OCI-LY7 (cell line): ENCODE data around the gene CDK14. TPM values are rescaled to one million over a fixed set of nuclear protein-coding genes. Genes with fewer than 3 reads are reported as not detected.

Experiments used
- BruUV-seq: library from RNA; stranded (reverse); fragments of 400-500 nt; replicated peaks from 2 replicates; lab custom pipeline; 2021; lab: Mats Ljungman, UMichigan
- CTCF ChIA-PET: fragments of 300-600 bp; sonication (Branson Sonifier 250); formaldehyde crosslinking; loops from one replicate; lab custom pipeline; 2022; ENCODE audit warnings: antibody characterized with exemption; ENCODE audit not compliant: unreplicated experiment; lab: Charles Lee
- POLR2A ChIA-PET: fragments of 300-600 bp; sonication (Branson Sonifier 250); formaldehyde crosslinking; loops from one replicate; lab custom pipeline; 2022; ENCODE audit warnings: antibody characterized with exemption; lab: Charles Lee
- DNase-seq: peaks from one replicate; pipeline ENCODE4 v3.0.0-alpha.2; 2015; ENCODE audit warnings: low spot score
- H2AFZ ChIP-seq: fragments of 200-600 bp; sonication (generic), shearing (Covaris generic); 2 replicates; pipeline ENCODE4 v1.6.1; 2014; ENCODE audit warnings: mild to moderate bottlenecking, antibody characterized with exemption, low read length, moderate library complexity
- H3K27ac ChIP-seq: fragments of 200-600 bp; sonication (generic); 2 replicates; pipeline ENCODE4 v1.5.1; 2014; ENCODE audit warnings: mixed run types, low read depth, mild to moderate bottlenecking, moderate library complexity, low read length, inconsistent platforms; ENCODE audit not compliant: poor library complexity, severe bottlenecking
- H3K36me3 ChIP-seq: fragments of 200-600 bp; sonication (generic); 2 replicates; pipeline ENCODE4 v1.6.1; 2014; ENCODE audit warnings: mild to moderate bottlenecking, antibody characterized with exemption, low read length, moderate library complexity, mixed read lengths; ENCODE audit not compliant: insufficient read depth
- H3K4me1 ChIP-seq: fragments of 200-600 bp; sonication (generic); 2 replicates; pipeline ENCODE4 v1.5.1; 2014; ENCODE audit warnings: mild to moderate bottlenecking, low read length; ENCODE audit not compliant: insufficient read depth, poor library complexity, severe bottlenecking
- H3K4me2 ChIP-seq: fragments of 200-600 bp; sonication (generic); 2 replicates; pipeline ENCODE4 v1.6.1; 2014; ENCODE audit warnings: mild to moderate bottlenecking, low read length
- H3K4me3 ChIP-seq: fragments of 200-600 bp; sonication (generic); 2 replicates; pipeline ENCODE4 v1.5.1; 2014; ENCODE audit warnings: mild to moderate bottlenecking, low read depth, low read length; ENCODE audit not compliant: poor library complexity, severe bottlenecking
- H3K79me2 ChIP-seq: fragments of 200-600 bp; sonication (generic); 2 replicates; pipeline ENCODE4 v1.6.1; 2016; ENCODE audit warnings: low read depth, mild to moderate bottlenecking, low read length, moderate library complexity, mixed read lengths; ENCODE audit not compliant: insufficient read depth
- H3K9me2 ChIP-seq: fragments of 200-600 bp; sonication (generic); 2 replicates; pipeline ENCODE4 v1.6.1; 2016; ENCODE audit warnings: mild to moderate bottlenecking, low read length, mixed read lengths; ENCODE audit not compliant: insufficient read depth
- H3K9me3 ChIP-seq: fragments of 200-600 bp; sonication (generic); 2 replicates; pipeline ENCODE4 v1.6.1; 2014; ENCODE audit warnings: mild to moderate bottlenecking, mixed run types, low read length, mixed read lengths
- H4K20me1 ChIP-seq: fragments of 200-600 bp; sonication (generic); 2 replicates; pipeline ENCODE4 v1.6.1; 2014; ENCODE audit warnings: mild to moderate bottlenecking, antibody characterized with exemption, low read length, moderate library complexity, mixed read lengths; ENCODE audit not compliant: insufficient read depth
- EZH2phosphoT487 ChIP-seq: fragments of 200-600 bp; sonication (generic); IDR thresholded peaks from 2 replicates; pipeline ENCODE4 v1.6.1; 2018; ENCODE audit warnings: low read depth, borderline replicate concordance, mild to moderate bottlenecking, mixed run types, antibody characterized with exemption, low read length, moderate library complexity, mixed read lengths
- intact Hi-C: fragments of 100-400 bp; cut with micrococcal nuclease; formaldehyde crosslinking; loops from one replicate; pipeline ENCODE4 v1.10.0; 2022; ENCODE audit not compliant: unreplicated experiment
- total RNA-seq, 2 experiments: library from RNA; depleted of rRNA in 1 of 2; stranded (reverse); fragments of >200 nt in 1 of 2; shearing (Covaris generic) in 1 of 2; gene quantifications; 2 replicates each; pipeline ENCODE4 v1.2.3, GENCODE V29; 2014 to 2022
- TF ChIP-seq, protein P1 (sequence below): fragments of 200-600 bp; sonication (generic); conservative IDR thresholded peaks from 2 replicates; pipeline ENCODE4 v1.5.1; 2014; ENCODE audit warnings: mild to moderate bottlenecking, antibody characterized with exemption, low read length, moderate library complexity, mixed read lengths

CDK14 gene
- total RNA-seq, 2 experiments from 2014 or later = 90.7 to 111 TPM

DNA sequence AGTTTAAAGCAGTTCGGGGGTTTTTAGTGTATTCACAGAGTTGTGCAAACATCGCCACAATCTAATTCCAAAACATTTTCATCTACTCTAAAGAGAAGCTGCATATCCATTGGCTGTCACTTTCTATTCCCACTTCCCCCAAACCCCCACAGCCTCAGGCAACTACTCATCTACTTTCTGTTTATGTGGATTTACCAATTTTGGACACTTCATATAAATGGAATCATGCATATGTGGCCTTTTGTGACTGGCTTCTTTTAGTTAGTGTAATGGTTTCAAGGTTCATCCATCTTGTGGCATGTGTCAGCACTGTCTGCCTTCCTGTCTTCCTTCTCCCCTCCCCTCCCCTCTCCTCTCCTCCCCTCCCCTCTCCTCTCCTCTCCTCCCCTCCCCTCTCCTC lies 589.6 kb downstream of the CDK14 start:
- no peak for DNase-seq
- Histone ChIP-seq H4K20me1 (no peaks in the 10 kb centered on the region; the same call in 1 of the 2 replicates), H3K4me3 (no peak overlapping the region), H3K79me2 (no peaks in the 10 kb centered on the region), H3K4me2 (no peak overlapping the region), H3K4me1 (no peaks in the 10 kb centered on the region), H2AFZ (no peak overlapping the region), H3K27ac (no peak overlapping the region), H3K9me2 (no peaks in the 10 kb centered on the region), H3K36me3 (no peaks in the 10 kb centered on the region), H3K9me3 (no peaks in the 10 kb centered on the region)
- TF ChIP-seq, protein P1, sequence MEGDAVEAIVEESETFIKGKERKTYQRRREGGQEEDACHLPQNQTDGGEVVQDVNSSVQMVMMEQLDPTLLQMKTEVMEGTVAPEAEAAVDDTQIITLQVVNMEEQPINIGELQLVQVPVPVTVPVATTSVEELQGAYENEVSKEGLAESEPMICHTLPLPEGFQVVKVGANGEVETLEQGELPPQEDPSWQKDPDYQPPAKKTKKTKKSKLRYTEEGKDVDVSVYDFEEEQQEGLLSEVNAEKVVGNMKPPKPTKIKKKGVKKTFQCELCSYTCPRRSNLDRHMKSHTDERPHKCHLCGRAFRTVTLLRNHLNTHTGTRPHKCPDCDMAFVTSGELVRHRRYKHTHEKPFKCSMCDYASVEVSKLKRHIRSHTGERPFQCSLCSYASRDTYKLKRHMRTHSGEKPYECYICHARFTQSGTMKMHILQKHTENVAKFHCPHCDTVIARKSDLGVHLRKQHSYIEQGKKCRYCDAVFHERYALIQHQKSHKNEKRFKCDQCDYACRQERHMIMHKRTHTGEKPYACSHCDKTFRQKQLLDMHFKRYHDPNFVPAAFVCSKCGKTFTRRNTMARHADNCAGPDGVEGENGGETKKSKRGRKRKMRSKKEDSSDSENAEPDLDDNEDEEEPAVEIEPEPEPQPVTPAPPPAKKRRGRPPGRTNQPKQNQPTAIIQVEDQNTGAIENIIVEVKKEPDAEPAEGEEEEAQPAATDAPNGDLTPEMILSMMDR = no peak
- no peak for TF ChIP-seq EZH2phosphoT487
- ChIA-PET POLR2A (interaction anchor here (1.0 kb wide), 1 partner anchor 10 kb away, joined by 3 read pairs; no protein-coding TSS in a partner anchor), CTCF (no interaction called here)
- intact Hi-C loops = no loop called here
- no TSS peak for BruUV-seq

DNA sequence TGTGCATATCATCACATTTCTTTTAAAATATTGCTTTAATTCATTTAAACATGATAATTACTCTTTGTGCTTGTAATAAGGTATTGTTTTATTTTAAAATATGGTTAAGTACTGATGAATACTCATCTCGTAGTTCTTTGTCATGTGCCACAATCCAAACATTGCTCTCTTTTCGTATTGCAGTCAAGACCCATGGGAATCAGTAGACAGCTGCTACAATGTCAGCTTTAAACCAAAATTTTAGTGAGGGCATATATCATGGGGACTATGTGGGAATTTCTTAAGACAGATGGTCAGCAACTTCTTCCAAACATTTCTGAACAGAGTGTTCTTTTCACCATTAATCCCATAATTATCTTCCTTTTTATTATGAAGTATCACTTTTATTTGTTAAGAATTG lies 590.9 kb downstream of the CDK14 start:
- no peaks in the 10 kb centered on the region for H3K9me3 ChIP-seq
- no peaks in the 10 kb centered on the region; the same call in 1 of the 2 replicates for H4K20me1 ChIP-seq
- TF ChIP-seq, protein P1 = no peak
- no peak for TF ChIP-seq EZH2phosphoT487
- no peak overlapping the region for H3K4me3 ChIP-seq
- no peaks in the 10 kb centered on the region for H3K36me3 ChIP-seq
- no peak for DNase-seq
- no peak overlapping the region for H3K27ac ChIP-seq
- intact Hi-C loops = no loop called here
- H3K79me2 ChIP-seq = no peaks in the 10 kb centered on the region
- BruUV-seq = no TSS peak
- CTCF ChIA-PET = no interaction called here
- no peak overlapping the region for H2AFZ ChIP-seq
- no peaks in the 10 kb centered on the region for H3K9me2 ChIP-seq
- H3K4me1 ChIP-seq = no peaks in the 10 kb centered on the region
- H3K4me2 ChIP-seq = no peak overlapping the region
- POLR2A ChIA-PET = interaction anchor here (0.6 to 1.0 kb wide), 3 partner anchors 8 to 709 kb away, joined by 3 to 4 read pairs (median 3); no protein-coding TSS in a partner anchor

DNA sequence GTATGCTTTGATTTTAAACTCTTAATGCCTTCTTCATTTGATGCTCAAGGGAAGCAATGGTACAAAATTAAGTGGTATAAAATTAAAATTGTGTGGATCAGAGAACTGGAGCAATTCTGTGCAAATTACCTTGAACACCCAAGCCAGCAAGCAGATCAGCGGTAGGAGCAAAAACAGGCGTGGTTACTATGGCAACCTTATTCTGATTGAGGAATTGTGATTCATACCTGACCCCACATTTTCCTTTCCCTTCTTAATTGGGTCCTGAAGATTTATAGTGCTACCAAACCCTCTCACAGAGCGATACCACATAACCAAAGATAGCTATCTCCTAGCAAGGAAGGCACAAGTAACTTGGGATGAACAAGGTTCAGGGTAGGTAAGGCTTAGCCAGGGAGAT lies 595.6 kb downstream of the CDK14 start:
- Histone ChIP-seq H3K4me1 (no peaks in the 10 kb centered on the region), H3K4me3 (no peak overlapping the region), H3K9me2 (no peaks in the 10 kb centered on the region), H2AFZ (no peak overlapping the region), H4K20me1 (no peaks in the 10 kb centered on the region; the same call in 1 of the 2 replicates), H3K4me2 (no peak overlapping the region), H3K27ac (no peak overlapping the region), H3K9me3 (no peaks in the 10 kb centered on the region), H3K36me3 (no peaks in the 10 kb centered on the region), H3K79me2 (no peaks in the 10 kb centered on the region)
- no peak for TF ChIP-seq EZH2phosphoT487
- DNase-seq = no peak
- POLR2A ChIA-PET = no interaction called here
- CTCF ChIA-PET = no interaction called here
- intact Hi-C loops = no loop called here
- no TSS peak for BruUV-seq
